Central memory CD8-positive, alpha-beta T cell (primary cell): Measurements from ENCODE around the gene MTERF4.

Experiments
- ATAC-seq: fragments of 150-1000 bp; cut with Tn5 transposase; replicated peaks from 2 replicates; pipeline ENCODE4 v1.10.0; 2022; ENCODE audit warnings: mild to moderate bottlenecking, moderate FRiP score, moderate number of reproducible peaks; ENCODE audit not compliant: poor library complexity, severe bottlenecking; ENCODE audit errors: extremely low read depth
- DNase-seq, 2 donors: peaks; one replicate each; pipeline ENCODE4 v3.0.0; 2021; ENCODE audit warnings: low spot score in 2 of 2
- H3K27ac Mint-ChIP-seq: one replicate; pipeline ENCODE4 v1.8.0; 2022; ENCODE audit warnings: low read depth, mild to moderate bottlenecking, moderate library complexity, mixed read lengths
- H3K27me3 Mint-ChIP-seq: one replicate; pipeline ENCODE4 v1.8.0; 2022; ENCODE audit warnings: mixed read lengths
- H3K36me3 Mint-ChIP-seq: one replicate; pipeline ENCODE4 v1.8.0; 2022; ENCODE audit warnings: mild to moderate bottlenecking, moderate library complexity, mixed read lengths; ENCODE audit not compliant: insufficient read depth
- H3K4me1 Mint-ChIP-seq: one replicate; pipeline ENCODE4 v1.8.0; 2022; ENCODE audit warnings: mixed read lengths
- H3K4me3 Mint-ChIP-seq: one replicate; pipeline ENCODE4 v1.8.0; 2022; ENCODE audit warnings: mild to moderate bottlenecking, moderate library complexity, mixed read lengths
- H3K9me3 Mint-ChIP-seq: one replicate; pipeline ENCODE4 v1.8.0; 2022; ENCODE audit warnings: mixed read lengths

The MTERF4 gene

DNA sequence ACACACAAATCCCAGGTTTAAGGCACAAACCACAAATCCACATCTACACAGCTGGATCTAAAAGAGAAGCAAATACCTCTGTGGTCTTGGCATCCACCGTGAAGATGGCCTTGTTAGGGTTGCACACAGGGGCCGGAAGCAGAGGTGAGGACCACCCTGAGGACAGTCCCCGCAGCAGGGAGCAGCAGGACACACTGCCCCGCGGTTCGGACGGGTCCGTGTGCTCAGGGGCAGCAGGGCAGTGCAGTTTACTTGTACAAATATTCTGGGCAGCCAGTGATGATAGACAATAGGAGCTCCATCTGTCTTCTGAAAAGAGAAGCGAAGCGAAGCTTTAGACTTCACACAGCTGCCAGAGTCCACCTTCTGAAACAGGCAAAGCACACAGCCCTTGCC, 38.4 kb upstream of the MTERF4 start:
- no peak for ATAC-seq
- H3K27ac Mint-ChIP-seq = no peak overlapping the region
- H3K9me3 Mint-ChIP-seq = no peaks in the 10 kb centered on the region
- DNase-seq = no peak
- peaks cover 10% of the 10 kb centered on the region for H3K4me1 Mint-ChIP-seq
- H3K4me3 Mint-ChIP-seq = no peak overlapping the region
- H3K27me3 Mint-ChIP-seq = no peaks in the 10 kb centered on the region
- H3K36me3 Mint-ChIP-seq = peaks cover 6% of the 10 kb centered on the region

DNA sequence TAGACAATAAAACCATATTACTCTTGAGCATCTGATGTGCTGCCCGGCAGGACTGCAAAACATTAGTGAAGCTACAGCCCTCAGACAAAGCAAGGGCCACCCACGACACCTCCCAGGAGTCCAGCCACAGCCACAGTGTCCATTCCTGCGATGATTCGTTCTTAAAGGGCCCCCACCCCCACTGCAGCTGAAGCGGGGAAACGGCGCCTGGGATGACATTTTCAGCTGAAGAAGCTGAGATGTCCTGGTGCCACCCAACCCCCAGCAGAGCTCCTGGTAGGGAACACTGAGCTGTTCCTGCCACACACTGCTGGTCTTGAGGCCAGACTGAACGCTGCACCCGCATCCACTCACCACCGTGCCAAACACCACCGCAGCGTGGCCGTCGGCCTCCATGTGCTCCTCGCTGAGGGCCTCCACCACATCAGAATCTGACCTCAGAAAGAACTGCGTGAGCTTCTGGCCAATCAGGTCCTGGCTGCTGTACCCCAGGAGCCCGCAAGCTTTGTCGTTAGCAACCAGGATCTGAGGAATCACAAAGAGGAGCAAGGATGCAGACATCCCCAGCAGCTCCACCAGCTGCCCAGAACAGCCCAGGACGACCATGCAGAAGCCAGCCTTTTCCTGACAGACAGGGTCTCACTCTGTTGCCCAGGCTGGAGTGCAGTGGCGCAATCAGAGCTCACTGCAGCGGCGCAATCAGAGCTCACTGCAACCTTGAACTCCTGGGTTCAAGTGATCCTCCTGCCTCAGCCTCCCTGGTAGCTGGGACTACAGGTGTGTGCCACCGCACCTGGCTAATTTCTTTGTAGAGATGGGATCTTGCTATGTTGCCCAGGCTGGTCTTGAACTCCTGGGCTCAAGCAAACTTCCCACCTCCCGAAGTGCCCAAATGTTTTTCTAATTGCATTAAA, 37.7 kb upstream of the MTERF4 start:
- Mint-ChIP-seq H3K27me3 (no peaks in the 10 kb centered on the region), H3K27ac (no peak overlapping the region), H3K4me3 (no peak overlapping the region), H3K9me3 (no peaks in the 10 kb centered on the region), H3K36me3 (peaks cover 4% of the 10 kb centered on the region), H3K4me1 (peaks cover 10% of the 10 kb centered on the region)
- no peak for ATAC-seq
- no peak for DNase-seq

DNA sequence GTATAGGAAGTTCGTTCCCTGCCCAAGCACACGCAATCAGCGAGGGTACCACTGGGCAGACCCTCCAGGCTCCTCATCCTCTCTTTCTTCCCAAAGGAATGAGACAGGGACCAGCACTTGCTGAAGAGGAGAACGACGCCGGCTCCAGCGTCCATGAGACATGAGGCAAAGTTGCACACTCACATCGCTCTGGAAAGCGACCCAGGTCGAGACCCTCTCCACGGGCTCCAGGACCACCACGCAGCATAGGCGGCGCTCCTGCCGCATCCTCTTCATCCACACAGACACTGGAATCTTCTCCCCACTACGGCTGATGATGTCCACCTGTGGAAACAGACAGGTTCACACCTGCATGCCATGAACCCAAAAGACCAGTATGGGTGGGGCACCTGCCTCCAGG, 36.4 kb upstream of the MTERF4 start:
- Mint-ChIP-seq H3K27ac (no peak overlapping the region), H3K27me3 (no peaks in the 10 kb centered on the region), H3K36me3 (peaks cover 2% of the 10 kb centered on the region), H3K9me3 (no peaks in the 10 kb centered on the region), H3K4me1 (peaks cover 10% of the 10 kb centered on the region), H3K4me3 (no peak overlapping the region)
- no peak for ATAC-seq
- DNase-seq = no peak

DNA sequence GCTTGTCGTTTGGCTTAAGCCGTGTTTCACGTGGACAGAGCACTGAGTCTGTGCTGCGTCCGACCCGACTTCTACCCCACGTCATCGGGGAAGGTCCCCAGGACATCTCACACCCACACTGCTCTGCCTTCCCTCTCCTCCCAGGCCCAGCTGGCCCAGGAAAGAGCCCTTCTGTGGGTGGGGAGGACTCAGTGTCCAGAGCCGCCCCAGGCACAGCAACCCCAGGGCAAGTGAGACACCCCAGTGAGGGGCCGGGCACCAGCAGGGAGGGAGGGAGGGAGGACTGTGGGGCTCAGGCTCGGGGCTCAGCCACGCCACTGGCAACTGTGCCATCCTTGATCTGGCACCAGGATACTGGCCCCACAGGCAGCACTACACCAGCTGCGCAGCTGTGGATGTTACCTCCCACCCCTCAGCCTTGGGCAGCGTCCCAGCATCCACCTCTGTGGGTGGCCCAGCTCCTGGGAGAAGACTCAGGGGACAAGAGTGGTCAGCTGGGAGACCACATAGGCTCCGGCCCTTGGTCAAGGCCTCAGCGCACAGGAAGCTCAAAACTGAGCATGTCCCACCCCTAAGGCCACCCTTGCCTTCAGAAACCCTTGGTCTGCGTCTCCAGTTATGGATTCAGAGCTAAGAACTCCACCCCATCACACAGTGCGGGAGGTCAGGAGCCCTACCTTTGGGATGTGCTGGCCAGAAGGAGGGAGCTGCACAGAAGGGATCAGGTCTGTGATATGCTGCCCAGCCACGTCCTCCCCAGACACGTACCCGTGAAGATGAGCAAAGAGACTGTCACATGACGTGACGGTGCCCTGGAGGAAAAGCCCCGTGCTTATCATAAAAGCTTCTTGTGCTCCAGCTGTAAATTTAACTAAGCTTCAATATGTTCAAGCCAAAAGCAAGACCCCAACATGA, 35.4 kb upstream of the MTERF4 start:
- H3K36me3 Mint-ChIP-seq = peaks cover 1% of the 10 kb centered on the region
- no peak overlapping the region for H3K4me3 Mint-ChIP-seq
- peaks cover 10% of the 10 kb centered on the region for H3K4me1 Mint-ChIP-seq
- DNase-seq = no peak
- no peaks in the 10 kb centered on the region for H3K9me3 Mint-ChIP-seq
- ATAC-seq = no peak
- no peaks in the 10 kb centered on the region for H3K27me3 Mint-ChIP-seq
- H3K27ac Mint-ChIP-seq = no peak overlapping the region

DNA sequence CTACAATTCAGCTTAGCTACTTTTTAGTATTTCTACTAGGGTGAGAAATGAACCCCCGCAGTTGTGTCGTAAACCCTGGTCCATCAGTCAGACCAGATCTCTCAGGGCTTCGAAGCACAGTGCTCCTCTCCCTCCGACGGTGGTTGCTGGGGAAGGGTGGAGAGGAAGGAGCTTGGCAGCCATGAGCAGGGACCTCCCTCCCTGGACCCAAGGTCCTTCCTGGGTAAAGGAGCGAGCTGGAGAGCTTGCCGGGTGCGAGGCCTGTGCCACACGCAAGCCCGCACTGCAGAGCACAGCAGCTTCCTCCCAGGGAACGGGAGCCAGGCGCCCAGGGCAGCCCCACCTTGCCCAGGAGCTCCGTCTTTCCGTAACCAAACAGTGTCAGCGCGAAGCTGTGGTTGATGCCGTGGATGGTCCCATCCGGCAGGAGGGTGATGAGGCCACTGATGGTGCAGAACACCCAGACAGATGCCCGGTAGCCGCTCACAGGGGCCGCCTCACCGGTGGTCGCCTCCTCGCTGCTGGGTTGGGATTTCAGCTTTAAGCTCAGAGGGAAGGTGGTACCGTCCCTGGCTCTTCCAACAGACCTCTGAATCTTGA, 34.7 kb upstream of the MTERF4 start:
- DNase-seq (no peak), ATAC-seq (no peak)
- peaks cover 1% of the 10 kb centered on the region for H3K36me3 Mint-ChIP-seq
- H3K9me3 Mint-ChIP-seq = no peaks in the 10 kb centered on the region
- peaks cover 4% of the 10 kb centered on the region for H3K4me1 Mint-ChIP-seq
- no peak overlapping the region for H3K27ac Mint-ChIP-seq
- no peak overlapping the region for H3K4me3 Mint-ChIP-seq
- H3K27me3 Mint-ChIP-seq = no peaks in the 10 kb centered on the region

DNA sequence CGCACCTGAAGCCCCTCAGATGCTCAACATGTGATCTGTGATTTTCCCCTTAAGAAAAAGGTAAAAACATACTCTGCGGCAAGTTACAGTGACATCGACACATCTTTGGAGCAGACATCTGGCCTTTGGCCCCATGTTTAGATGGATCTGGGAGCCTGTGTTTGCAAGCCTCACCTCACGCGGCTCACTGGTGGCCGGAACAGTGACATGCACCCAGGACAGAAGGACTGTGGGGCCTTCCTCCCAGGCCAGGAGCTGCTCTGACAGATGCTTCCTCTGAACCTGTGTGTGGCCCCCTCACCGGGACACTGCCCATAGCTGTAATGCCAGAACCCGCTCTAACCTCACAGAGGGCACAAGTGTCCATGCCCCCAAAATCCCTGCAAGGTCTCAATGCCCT, 34.1 kb upstream of the MTERF4 start:
- ATAC-seq = no peak
- no peaks in the 10 kb centered on the region for H3K9me3 Mint-ChIP-seq
- no peak overlapping the region for H3K27ac Mint-ChIP-seq
- H3K4me1 Mint-ChIP-seq = no peaks in the 10 kb centered on the region
- no peak for DNase-seq
- H3K36me3 Mint-ChIP-seq = peaks cover 4% of the 10 kb centered on the region
- H3K4me3 Mint-ChIP-seq = no peak overlapping the region
- H3K27me3 Mint-ChIP-seq = no peaks in the 10 kb centered on the region

DNA sequence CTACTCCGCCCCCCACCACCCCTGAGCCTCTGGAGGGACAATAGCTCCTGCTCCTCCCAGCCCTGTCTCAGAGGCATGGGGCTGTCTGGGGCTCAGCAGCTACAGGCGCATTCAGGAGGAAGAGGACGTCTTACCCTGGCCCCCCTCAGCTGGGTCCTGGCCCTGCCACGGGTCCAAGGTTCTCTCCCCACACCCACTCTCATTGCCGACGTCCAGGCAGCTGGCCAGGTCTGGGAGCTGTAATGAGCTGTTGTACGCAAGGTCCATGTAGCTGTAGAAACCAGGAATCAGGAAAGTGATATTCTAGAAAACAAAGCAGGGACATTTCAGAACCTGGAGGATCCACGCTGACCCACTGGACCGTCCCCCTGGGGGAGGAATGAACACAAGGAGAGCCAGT, 33.6 kb upstream of the MTERF4 start:
- H3K27me3 Mint-ChIP-seq = no peaks in the 10 kb centered on the region
- H3K36me3 Mint-ChIP-seq = peaks cover 4% of the 10 kb centered on the region
- H3K9me3 Mint-ChIP-seq = no peaks in the 10 kb centered on the region
- H3K27ac Mint-ChIP-seq = no peak overlapping the region
- no peaks in the 10 kb centered on the region for H3K4me1 Mint-ChIP-seq
- no peak overlapping the region for H3K4me3 Mint-ChIP-seq
- ATAC-seq = no peak
- DNase-seq = no peak

DNA sequence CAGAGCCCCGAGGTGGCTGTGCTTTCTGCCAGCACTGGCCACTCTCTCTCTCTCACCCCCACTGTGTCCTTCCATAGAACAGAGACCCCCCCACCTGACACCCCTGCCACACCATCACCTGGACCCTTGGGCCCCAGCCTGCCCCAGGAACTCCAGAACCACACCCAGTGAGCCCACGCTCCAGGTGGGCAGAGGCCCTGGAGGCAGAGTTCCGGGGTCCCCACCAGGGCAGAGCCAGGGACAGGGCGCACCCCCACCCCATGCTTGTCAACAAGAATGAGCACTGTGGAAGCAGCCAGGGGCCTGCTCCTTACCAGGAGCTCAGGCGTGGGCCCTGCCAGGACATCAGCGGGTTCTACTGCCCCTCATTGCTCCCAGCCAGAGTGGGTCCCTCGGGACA, 32.6 kb upstream of the MTERF4 start:
- DNase-seq (no peak), ATAC-seq (no peak)
- H3K4me3 Mint-ChIP-seq = no peak overlapping the region
- no peaks in the 10 kb centered on the region for H3K27me3 Mint-ChIP-seq
- H3K27ac Mint-ChIP-seq = no peak overlapping the region
- peaks cover 4% of the 10 kb centered on the region for H3K36me3 Mint-ChIP-seq
- no peaks in the 10 kb centered on the region for H3K9me3 Mint-ChIP-seq
- no peaks in the 10 kb centered on the region for H3K4me1 Mint-ChIP-seq

DNA sequence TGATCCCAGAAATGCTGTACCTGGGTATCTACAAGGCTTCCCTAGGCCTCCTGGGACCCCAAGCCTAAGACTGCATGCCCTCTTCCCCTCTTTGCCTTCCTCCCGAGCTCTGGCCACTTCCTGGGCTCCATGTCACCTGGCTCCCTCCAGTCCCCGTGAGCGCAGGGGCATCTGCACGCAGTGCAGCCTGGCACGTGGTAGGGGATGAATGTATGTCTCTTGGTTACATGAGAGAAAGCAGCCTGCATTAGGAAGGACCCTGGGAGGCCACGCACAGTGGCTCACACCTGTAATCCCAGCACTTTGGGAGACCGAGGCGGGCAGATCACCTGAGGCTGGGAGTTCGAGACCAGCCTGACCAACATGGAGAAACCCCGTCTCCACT, 31.3 kb upstream of the MTERF4 start:
- DNase-seq = no peak
- Mint-ChIP-seq H3K36me3 (peaks cover 4% of the 10 kb centered on the region), H3K9me3 (no peaks in the 10 kb centered on the region), H3K27ac (peak overlapping the region; percentile 23), H3K27me3 (no peaks in the 10 kb centered on the region), H3K4me3 (no peak overlapping the region), H3K4me1 (peaks cover 6% of the 10 kb centered on the region)
- no peak for ATAC-seq

DNA sequence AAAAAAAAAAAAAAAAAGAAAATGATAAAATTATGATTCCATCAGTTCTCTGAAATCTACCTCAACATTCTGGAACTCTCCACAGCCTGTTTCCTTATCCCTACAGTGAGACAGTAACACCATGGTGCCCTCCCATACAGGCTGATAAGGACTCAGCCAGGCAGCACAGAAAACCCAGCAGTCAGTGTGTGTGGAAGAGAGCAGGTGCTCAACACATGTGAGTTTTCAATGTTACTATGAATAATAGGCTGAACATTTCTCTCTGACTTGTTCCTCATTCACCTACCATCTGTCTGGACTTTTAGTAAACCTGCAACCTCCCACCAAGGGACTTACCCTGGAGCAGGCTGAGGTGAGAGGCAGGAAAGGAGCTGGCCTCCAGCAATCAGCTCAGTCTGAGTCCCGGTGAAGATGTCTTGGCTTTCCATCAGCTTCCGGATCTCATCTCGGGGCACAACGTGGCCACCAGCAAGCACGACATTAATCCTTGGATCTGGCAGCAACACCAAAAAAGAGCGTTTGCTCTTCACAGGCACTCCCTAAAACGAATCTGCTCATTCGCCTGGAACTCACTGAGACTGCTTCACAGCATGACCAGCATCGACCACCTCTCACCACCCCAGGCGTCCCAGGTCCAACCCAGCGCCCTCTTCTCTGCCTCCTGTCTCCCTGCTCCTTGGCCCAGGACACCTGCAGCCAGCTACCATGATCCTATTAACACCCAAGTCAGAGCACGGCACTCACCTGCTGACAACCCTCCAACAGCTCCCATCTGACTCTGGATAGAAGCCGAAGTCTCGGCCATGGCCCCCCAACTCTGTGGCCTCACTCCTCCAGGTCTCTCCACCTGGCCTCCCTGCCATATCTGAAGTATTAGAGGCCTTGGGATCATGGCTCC, 30.7 kb upstream of the MTERF4 start:
- Mint-ChIP-seq H3K36me3 (peaks cover 6% of the 10 kb centered on the region), H3K4me1 (peaks cover 13% of the 10 kb centered on the region), H3K4me3 (no peak overlapping the region), H3K27ac (peak overlapping the region; percentile 23), H3K27me3 (no peaks in the 10 kb centered on the region), H3K9me3 (no peaks in the 10 kb centered on the region)
- DNase-seq (no peak), ATAC-seq (no peak)

DNA sequence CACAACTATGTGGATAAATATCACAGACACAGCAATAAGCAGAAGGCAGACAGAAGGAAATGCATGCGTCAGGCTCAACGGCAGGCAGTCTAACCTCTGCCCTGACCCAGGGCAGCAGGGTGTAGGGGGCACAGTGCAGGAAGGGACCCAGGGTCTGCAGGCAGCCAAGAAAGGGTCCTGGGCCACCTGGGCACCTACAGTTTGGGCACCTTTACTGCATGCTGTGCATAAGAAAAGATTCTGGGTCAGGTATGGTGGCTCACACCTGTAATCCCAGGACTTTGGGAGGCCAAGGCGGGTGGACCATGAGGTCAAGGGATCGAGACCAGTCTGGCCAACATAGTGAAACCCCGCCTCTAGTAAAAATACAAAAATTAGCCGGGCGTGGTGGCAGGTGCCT, 29.4 kb upstream of the MTERF4 start:
- no peak overlapping the region for H3K4me3 Mint-ChIP-seq
- no peak for ATAC-seq
- no peak for DNase-seq
- H3K9me3 Mint-ChIP-seq = no peaks in the 10 kb centered on the region
- H3K36me3 Mint-ChIP-seq = peaks cover 8% of the 10 kb centered on the region
- H3K27me3 Mint-ChIP-seq = no peaks in the 10 kb centered on the region
- no peak overlapping the region for H3K27ac Mint-ChIP-seq
- peaks cover 20% of the 10 kb centered on the region for H3K4me1 Mint-ChIP-seq

DNA sequence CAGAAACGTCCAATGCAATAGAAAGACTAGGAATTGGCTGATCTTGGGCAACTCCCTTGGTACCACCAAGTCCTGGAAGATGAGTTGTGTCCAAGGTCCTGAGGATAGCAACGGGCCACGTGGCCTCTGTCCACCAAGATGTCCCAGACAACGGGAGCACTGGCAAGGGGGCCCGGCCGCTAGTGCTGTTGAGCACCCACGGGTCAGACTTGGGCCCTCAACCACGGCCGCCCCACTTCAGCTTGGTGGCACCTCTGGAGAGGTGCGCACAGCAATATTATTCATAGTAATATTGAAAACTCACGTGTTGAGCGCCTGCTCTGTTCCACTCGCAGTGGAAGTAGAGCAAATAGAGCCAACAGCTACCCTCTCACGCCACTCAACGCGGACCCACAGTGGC, 28.2 kb upstream of the MTERF4 start:
- Mint-ChIP-seq H3K36me3 (peaks cover 8% of the 10 kb centered on the region), H3K4me1 (peaks cover 20% of the 10 kb centered on the region), H3K9me3 (no peaks in the 10 kb centered on the region), H3K4me3 (no peak overlapping the region), H3K27me3 (no peaks in the 10 kb centered on the region), H3K27ac (no peak overlapping the region)
- DNase-seq = no peak
- no peak for ATAC-seq
